H9 (cell line): Measurements from ENCODE around the gene CRYBG2. TPM values are rescaled to one million over a fixed set of nuclear protein-coding genes. Genes with fewer than 3 reads are reported as not detected.

Source experiments
- DNase-seq: peaks from one replicate; pipeline ENCODE4 v3.0.0-alpha.2; 2017
- H2AFZ ChIP-seq: one replicate; pipeline ENCODE4 v1.6.1; 2013; ENCODE audit warnings: mild to moderate bottlenecking, low read length, control low read depth, moderate library complexity
- H2AK5ac ChIP-seq: 2 replicates; pipeline ENCODE4 v1.6.1; 2013; ENCODE audit warnings: low read length, control low read depth, mixed read lengths; ENCODE audit not compliant: insufficient read length
- H2BK120ac ChIP-seq: one replicate; pipeline ENCODE4 v1.6.1; 2013; ENCODE audit warnings: low read depth, mild to moderate bottlenecking, low read length, control low read depth, inconsistent platforms; ENCODE audit not compliant: poor library complexity, severe bottlenecking
- H2BK12ac ChIP-seq: 2 replicates; pipeline ENCODE4 v1.6.1; 2013; ENCODE audit warnings: low read length, control low read depth, mixed read lengths, low read depth; ENCODE audit not compliant: insufficient read length
- H2BK15ac ChIP-seq: 2 replicates; pipeline ENCODE4 v1.6.1; 2013; ENCODE audit warnings: low read depth, low read length, control low read depth
- H2BK20ac ChIP-seq: one replicate; pipeline ENCODE4 v1.6.1; 2013; ENCODE audit warnings: low read depth, mild to moderate bottlenecking, low read length, control low read depth, inconsistent platforms; ENCODE audit not compliant: poor library complexity, severe bottlenecking
- H2BK5ac ChIP-seq: 2 replicates; pipeline ENCODE4 v1.6.1; 2013; ENCODE audit warnings: low read length, control low read depth, mixed read lengths; ENCODE audit not compliant: insufficient read length
- H3K14ac ChIP-seq: 2 replicates; pipeline ENCODE4 v1.6.1; 2013; ENCODE audit warnings: low read length, control low read depth; ENCODE audit not compliant: insufficient read depth
- H3K18ac ChIP-seq: 2 replicates; pipeline ENCODE4 v1.6.1; 2013; ENCODE audit warnings: low read depth, mild to moderate bottlenecking, mixed read lengths, low read length, control low read depth; ENCODE audit not compliant: insufficient read length
- H3K23ac ChIP-seq: 2 replicates; pipeline ENCODE4 v1.6.1; 2013; ENCODE audit warnings: low read length, control low read depth, mixed read lengths, low read depth; ENCODE audit not compliant: insufficient read length
- H3K23me2 ChIP-seq: 2 replicates; pipeline ENCODE4 v1.6.1; 2013; ENCODE audit warnings: low read depth, mild to moderate bottlenecking, mixed read lengths, low read length, control low read depth; ENCODE audit not compliant: insufficient read length, poor library complexity, severe bottlenecking
- H3K27ac ChIP-seq: 2 replicates; pipeline ENCODE4 v1.5.1; 2013; ENCODE audit warnings: low read length, control low read depth, mixed read lengths, low read depth; ENCODE audit not compliant: insufficient read length
- H3K27me3 ChIP-seq: 2 replicates; pipeline ENCODE4 v1.6.1; 2013; ENCODE audit warnings: low read length, control low read depth, inconsistent platforms; ENCODE audit not compliant: insufficient read depth
- H3K4ac ChIP-seq: 2 replicates; pipeline ENCODE4 v1.6.1; 2013; ENCODE audit warnings: low read depth, mild to moderate bottlenecking, control low read depth, inconsistent platforms, low read length, moderate library complexity
- H3K4me1 ChIP-seq: 2 replicates; pipeline ENCODE4 v1.6.1; 2013; ENCODE audit warnings: low read length, control low read depth, inconsistent platforms; ENCODE audit not compliant: insufficient read depth
- H3K4me2 ChIP-seq: 2 replicates; pipeline ENCODE4 v1.6.1; 2013; ENCODE audit warnings: low read length, control low read depth, mixed read lengths; ENCODE audit not compliant: insufficient read length, insufficient read depth
- H3K56ac ChIP-seq: 2 replicates; pipeline ENCODE4 v1.6.1; 2013; ENCODE audit warnings: low read depth, mild to moderate bottlenecking, mixed read lengths, low read length, control low read depth; ENCODE audit not compliant: insufficient read length
- H3K79me1 ChIP-seq: 2 replicates; pipeline ENCODE4 v1.6.1; 2013; ENCODE audit warnings: low read depth, mild to moderate bottlenecking, moderate library complexity, low read length, control low read depth, inconsistent platforms; ENCODE audit not compliant: insufficient read depth, poor library complexity, severe bottlenecking
- H3K79me2 ChIP-seq: 2 replicates; pipeline ENCODE4 v1.6.1; 2013; ENCODE audit warnings: low read length, control low read depth, inconsistent platforms; ENCODE audit not compliant: insufficient read depth
- H3K9ac ChIP-seq: 2 replicates; pipeline ENCODE4 v1.6.1; 2013; ENCODE audit warnings: low read length, control low read depth, mixed read lengths; ENCODE audit not compliant: insufficient read length; ENCODE audit errors: extremely low read depth
- H3K9me3 ChIP-seq: one replicate; pipeline ENCODE4 v1.6.1; 2013; ENCODE audit warnings: low read depth, low read length, inconsistent platforms; ENCODE audit not compliant: control insufficient read depth
- H3T11ph ChIP-seq: one replicate; pipeline ENCODE4 v1.6.1; 2013; ENCODE audit warnings: mild to moderate bottlenecking, low read length, control low read depth, inconsistent platforms
- H4K20me1 ChIP-seq: one replicate; pipeline ENCODE4 v1.6.1; 2013; ENCODE audit not compliant: control insufficient read depth, insufficient read length, insufficient read depth
- H4K5ac ChIP-seq: 2 replicates; pipeline ENCODE4 v1.6.1; 2013; ENCODE audit warnings: low read depth, mild to moderate bottlenecking, mixed read lengths, low read length, control low read depth; ENCODE audit not compliant: insufficient read length
- H4K8ac ChIP-seq: replicated peaks from 2 replicates; pipeline ENCODE4 v1.6.1; 2013; ENCODE audit warnings: low read length, control low read depth, mixed read lengths, low read depth; ENCODE audit not compliant: insufficient read length
- H4K91ac ChIP-seq: 2 replicates; pipeline ENCODE4 v1.6.1; 2013; ENCODE audit warnings: low read depth, mild to moderate bottlenecking, moderate library complexity, mixed read lengths, low read length, control low read depth; ENCODE audit not compliant: insufficient read length
- H3K27ac Mint-ChIP-seq, 3 experiments: 2 replicates in 2 of 3; 3 replicates in 1 of 3; pipeline ENCODE4 v1.8.0; 2020 to 2021; ENCODE audit warnings: mixed read lengths in 3 of 3, mild to moderate bottlenecking in 1 of 3, moderate library complexity in 1 of 3
- H3K27me3 Mint-ChIP-seq: 2 replicates; pipeline ENCODE4 v1.8.0; 2021; ENCODE audit warnings: low read depth, mild to moderate bottlenecking, moderate library complexity, mixed read lengths
- H3K36me3 Mint-ChIP-seq, 3 experiments: 2 replicates in 2 of 3; 3 replicates in 1 of 3; pipeline ENCODE4 v1.8.0; 2020 to 2021; ENCODE audit warnings: low read depth in 3 of 3, mixed read lengths in 3 of 3; ENCODE audit not compliant: insufficient read depth in 1 of 3
- H3K4me1 Mint-ChIP-seq, 2 experiments: 2 replicates each; pipeline ENCODE4 v1.8.0; 2020; ENCODE audit warnings: mixed read lengths in 2 of 2
- H3K4me3 Mint-ChIP-seq, 2 experiments: 2 replicates in 1 of 2; 3 replicates in 1 of 2; pipeline ENCODE4 v1.8.0; 2020 to 2021; ENCODE audit warnings: mild to moderate bottlenecking in 2 of 2, mixed read lengths in 2 of 2, moderate library complexity in 1 of 2
- H3K9me3 Mint-ChIP-seq, 2 experiments: 2 replicates in 1 of 2; 3 replicates in 1 of 2; pipeline ENCODE4 v1.8.0; 2020; ENCODE audit warnings: mild to moderate bottlenecking in 2 of 2, mixed read lengths in 2 of 2, moderate library complexity in 1 of 2
- CTCF ChIP-seq: fragments of 200-600 bp; sonication (generic); conservative IDR thresholded peaks from 3 replicates; pipeline ENCODE4 v1.8.0; 2021; ENCODE audit warnings: antibody characterized with exemption, mild to moderate bottlenecking
- WGBS: extraction: QIAGEN DNeasy Blood & Tissue Kit; methylation state at CpG from one replicate; pipeline ENCODE4 v1.1.7; 2013; ENCODE audit warnings: missing lambda C conversion rate, low lambda C conversion rate, mixed read lengths; ENCODE audit not compliant: insufficient read length; ENCODE audit errors: extremely low coverage; 5-methylcytosine and 5-hydroxymethylcytosine counted together
- total RNA-seq: library from RNA; stranded (reverse); gene quantifications from 2 replicates; pipeline ENCODE4 v1.2.1, GENCODE V29; 2021

The CRYBG2 gene
- total RNA-seq, 1 experiment from 2014 or later = 12.8 TPM

DNA sequence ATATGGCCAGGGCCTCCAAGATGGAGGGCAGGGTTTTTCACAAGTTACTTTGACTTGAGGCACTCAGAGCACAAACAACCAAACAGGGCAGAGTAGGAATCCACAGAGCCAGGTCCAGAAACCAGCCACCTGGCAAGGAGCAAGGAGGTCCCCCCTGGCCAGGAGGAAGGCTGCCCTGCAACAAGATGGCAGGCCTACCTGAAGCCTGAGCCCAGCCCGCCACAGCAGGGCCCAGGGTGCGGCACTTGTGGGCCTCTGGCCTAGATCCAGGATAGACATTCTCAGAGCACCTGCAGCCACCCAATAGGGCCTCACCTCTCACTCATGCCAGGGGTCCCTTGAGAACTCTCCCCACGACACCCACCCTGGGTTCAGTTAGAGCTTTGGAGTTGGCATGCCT, 62.5 kb downstream of the CRYBG2 start:
- peaks cover 3% of the 10 kb centered on the region; the same call in 1 of the 2 replicates for H3K4me1 ChIP-seq
- no peak overlapping the region for H3K4ac ChIP-seq
- H2BK12ac ChIP-seq = no peak overlapping the region
- no peaks in the 10 kb centered on the region for H3K9me3 ChIP-seq
- H3K36me3 Mint-ChIP-seq = peaks cover 0 to 2% (median 0%) of the 10 kb centered on the region in 3 experiments; a peak in 1 of 7 replicates
- no peak overlapping the region for H3K14ac ChIP-seq
- no peaks in the 10 kb centered on the region for H3K79me1 ChIP-seq
- H3K9me3 Mint-ChIP-seq = no peaks in the 10 kb centered on the region
- no peak for TF ChIP-seq CTCF
- no peak overlapping the region for H4K5ac ChIP-seq
- H3K18ac ChIP-seq = no peak overlapping the region
- H3K27me3 Mint-ChIP-seq = no peaks in the 10 kb centered on the region
- H4K8ac ChIP-seq = no peak overlapping the region
- no peaks in the 10 kb centered on the region for H4K20me1 ChIP-seq
- H3T11ph ChIP-seq = no peak overlapping the region
- no peaks in the 10 kb centered on the region for H3K79me2 ChIP-seq
- H4K91ac ChIP-seq = no peak overlapping the region
- no peak overlapping the region for H2BK120ac ChIP-seq
- H3K9ac ChIP-seq = no peak overlapping the region
- H2BK15ac ChIP-seq = no peak overlapping the region; the same call in 1 of the 2 replicates
- no peak overlapping the region for H2AK5ac ChIP-seq
- H2BK5ac ChIP-seq = no peak overlapping the region
- no peak for DNase-seq
- no peaks in the 10 kb centered on the region for H3K23me2 ChIP-seq
- peaks cover 21 to 31% of the 10 kb centered on the region in 2 experiments for H3K4me1 Mint-ChIP-seq
- no peak overlapping the region for H3K23ac ChIP-seq
- H3K4me3 Mint-ChIP-seq = no peak overlapping the region
- no peak overlapping the region for H3K56ac ChIP-seq
- no peak overlapping the region for H2AFZ ChIP-seq
- no peak overlapping the region for H3K4me2 ChIP-seq
- peak overlapping the region; percentile 64 to 74 (median 70); a peak in 4 of 7 replicates for H3K27ac Mint-ChIP-seq
- no peak overlapping the region for H2BK20ac ChIP-seq
- H3K27ac ChIP-seq = no peak overlapping the region
- H3K27me3 ChIP-seq = no peaks in the 10 kb centered on the region
- WGBS = no CpG with 5 or more reads among the region's 3 CpGs
